NCI-H1105 treated with DMSO at 0.1 percent for 48 hours (cell line): ENCODE data around the gene PRPSAP2.
A peak's percentile ranks its signal among the peaks of the same experiment; 100 is the strongest.
"Not testable (repeated sequence)": the region's sequence is repeated elsewhere in the genome, so short reads cannot be mapped to it uniquely, and the experiment has no call there.

ENCODE experiments used
- DNase-seq: peaks from one replicate; lab custom pipeline; 2025; lab: John Stamatoyannopoulos, UW

Gene PRPSAP2

GRCh38 chr17:18857864-18858566 is at the start of gene PRPSAP2:
PRPSAP2 (plus strand) TSS chr17:18858131; CDS start chr17:18865834, 7,703 bp downstream.
- peak; percentile 95 for DNase-seq

GRCh38 chr17:18815924-18816323 is 42.0 kb upstream of the PRPSAP2 start:
- DNase-seq = not testable (repeated sequence)

GRCh38 chr17:18816489-18817371 is 41.2 kb upstream of the PRPSAP2 start:
- peak; percentile 62 for DNase-seq

GRCh38 chr17:18821430-18821829 is 36.5 kb upstream of the PRPSAP2 start:
- DNase-seq = not testable (repeated sequence)

- DNase-seq = not testable (repeated sequence)
Observed at GRCh38 chr17:18827613-18828012, 30.3 kb upstream of the PRPSAP2 start.

GRCh38 chr17:18848501-18848900 is 9.4 kb upstream of the PRPSAP2 start:
- no peak for DNase-seq

- DNase-seq = no peak
Observed at GRCh38 chr17:18850679-18851078, 7.3 kb upstream of the PRPSAP2 start.

- DNase-seq = no peak
Observed at GRCh38 chr17:18851201-18851600, 6.7 kb upstream of the PRPSAP2 start.

GRCh38 chr17:18854956-18855355 is 3.0 kb upstream of the PRPSAP2 start:
- no peak for DNase-seq

- DNase-seq = peak; percentile 96
Observed at GRCh38 chr17:18855831-18856569, 1.9 kb upstream of the PRPSAP2 start.

- DNase-seq = no peak
Observed at GRCh38 chr17:18856570-18856915, 1.4 kb upstream of the PRPSAP2 start.

- DNase-seq = no peak
Observed at GRCh38 chr17:18858567-18859245, 775 bp downstream of the PRPSAP2 start.

- no peak for DNase-seq
Observed at GRCh38 chr17:18859256-18859655, 1.3 kb downstream of the PRPSAP2 start.

GRCh38 chr17:18860161-18860972 is 2.4 kb downstream of the PRPSAP2 start:
- DNase-seq = no peak

GRCh38 chr17:18862011-18862410 is 4.1 kb downstream of the PRPSAP2 start:
- DNase-seq = no peak

- not testable (repeated sequence) for DNase-seq
Observed at GRCh38 chr17:18864996-18865395, 7.1 kb downstream of the PRPSAP2 start.

GRCh38 chr17:18866866-18867813 is 9.2 kb downstream of the PRPSAP2 start:
- no peak for DNase-seq

GRCh38 chr17:18877104-18877645 is 19.2 kb downstream of the PRPSAP2 start:
- DNase-seq = no peak

- DNase-seq = no peak
Observed at GRCh38 chr17:18888766-18889290, 30.9 kb downstream of the PRPSAP2 start.
